HG02852 (cell line): Measurements from ENCODE around the gene RASGEF1C.
"Not testable (repeated sequence)": the region's sequence is repeated elsewhere in the genome, so short reads cannot be mapped to it uniquely, and the experiment has no call there.

ENCODE experiments used
- ATAC-seq: cut with Tn5 transposase; IDR thresholded peaks from one replicate; pipeline ENCODE4 v1.9.1; 2021; ENCODE audit warnings: mild to moderate bottlenecking, moderate library complexity; ENCODE audit not compliant: unreplicated experiment

The RASGEF1C gene

DNA sequence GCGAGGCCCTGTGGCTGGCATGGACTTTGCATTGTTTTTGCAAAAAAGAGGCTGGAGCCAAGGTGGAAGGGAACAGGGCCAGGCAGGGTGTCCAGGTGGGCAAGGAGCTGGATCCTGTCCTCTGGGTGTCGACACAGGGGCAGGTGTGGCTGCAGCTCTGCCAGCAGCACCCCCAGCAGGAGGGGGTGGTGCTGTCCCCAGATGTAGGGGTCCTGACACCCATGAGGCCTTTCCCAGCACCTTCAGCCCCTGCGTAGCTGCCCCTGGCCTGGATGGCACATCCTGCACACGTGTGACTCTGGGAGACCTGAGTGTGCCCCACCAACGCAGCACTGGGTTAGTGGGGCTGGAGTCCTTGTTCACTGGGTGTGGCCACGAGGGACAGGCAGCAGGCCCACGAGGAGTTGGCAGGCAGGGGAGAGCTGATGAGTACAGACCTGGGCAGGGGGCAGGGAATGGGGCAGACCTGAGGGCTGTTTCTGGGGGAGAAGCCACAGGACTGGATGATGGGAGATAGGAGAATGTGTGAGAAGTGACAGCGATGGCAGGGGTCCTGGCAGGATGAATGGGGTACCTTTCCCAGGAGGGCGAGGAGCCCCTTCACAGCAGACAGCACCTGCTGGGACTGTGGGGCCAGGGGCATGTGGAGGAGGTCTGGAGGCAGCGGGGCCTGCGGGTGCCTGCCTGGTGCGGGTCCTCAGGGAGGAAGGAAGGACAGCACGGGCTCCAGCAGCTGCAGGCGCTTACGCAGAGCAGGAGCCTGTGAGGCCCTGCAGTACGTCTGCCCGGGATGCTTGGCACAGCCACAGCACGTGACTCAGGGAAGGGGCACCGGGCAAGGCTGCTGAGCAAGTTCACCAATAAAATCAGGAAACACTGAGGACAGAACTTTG is 3.6 kb upstream of the RASGEF1C start:
- ATAC-seq: no peak

DNA sequence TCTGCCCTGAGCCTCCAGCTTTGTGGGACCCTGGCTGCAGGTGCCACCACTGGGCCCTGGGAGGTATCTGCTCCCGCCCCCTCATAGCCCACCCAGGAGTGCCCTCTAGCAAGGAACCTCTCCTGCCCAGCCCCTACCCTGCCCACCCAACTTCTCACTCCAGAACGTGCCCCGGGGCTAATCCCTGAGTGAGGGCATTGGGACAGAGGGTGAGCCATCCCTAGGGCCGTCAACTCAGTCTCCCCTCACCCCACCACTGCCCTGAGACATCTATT is 2.7 kb upstream of the RASGEF1C start:
- no peak for ATAC-seq

DNA sequence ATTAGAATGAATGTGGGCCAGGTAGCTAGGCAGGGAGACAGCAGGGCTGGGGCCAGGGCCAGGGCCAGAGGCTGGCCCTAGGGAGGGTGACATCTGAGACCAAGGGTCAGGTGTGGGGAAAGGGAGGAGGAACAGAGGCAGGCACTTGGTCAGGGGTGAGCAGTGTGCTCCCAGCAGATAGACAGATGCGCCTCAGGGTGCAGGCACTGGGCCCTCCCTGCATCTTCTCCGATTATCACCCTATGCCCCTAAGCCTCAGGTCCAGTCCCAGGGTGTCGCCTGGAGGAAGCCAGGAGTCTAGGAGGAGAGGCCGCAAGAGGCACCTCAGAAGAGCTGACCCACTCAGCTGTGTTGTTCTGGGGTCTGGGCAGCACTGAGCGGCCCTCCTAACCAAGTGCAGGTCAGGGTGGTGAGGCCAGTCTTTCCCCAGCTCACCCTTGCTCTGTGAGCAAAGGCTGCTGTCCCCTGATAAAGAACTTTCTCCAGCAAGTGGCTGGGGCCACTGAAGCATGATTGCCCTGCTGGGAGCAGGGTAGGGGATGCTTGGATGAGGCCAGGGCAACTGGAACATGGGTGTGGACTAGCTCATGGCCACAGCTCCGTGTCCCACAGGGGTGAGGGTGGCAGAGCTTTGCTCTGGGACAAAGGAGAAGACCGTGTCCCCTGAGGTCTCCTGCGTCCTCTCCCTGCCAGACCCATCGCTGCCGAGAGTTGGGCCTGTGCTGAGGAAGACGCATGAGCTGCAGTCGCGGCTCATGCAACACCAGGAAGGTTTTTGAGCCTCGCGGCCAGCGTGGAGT is 2.1 kb upstream of the RASGEF1C start:
- no peak for ATAC-seq

DNA sequence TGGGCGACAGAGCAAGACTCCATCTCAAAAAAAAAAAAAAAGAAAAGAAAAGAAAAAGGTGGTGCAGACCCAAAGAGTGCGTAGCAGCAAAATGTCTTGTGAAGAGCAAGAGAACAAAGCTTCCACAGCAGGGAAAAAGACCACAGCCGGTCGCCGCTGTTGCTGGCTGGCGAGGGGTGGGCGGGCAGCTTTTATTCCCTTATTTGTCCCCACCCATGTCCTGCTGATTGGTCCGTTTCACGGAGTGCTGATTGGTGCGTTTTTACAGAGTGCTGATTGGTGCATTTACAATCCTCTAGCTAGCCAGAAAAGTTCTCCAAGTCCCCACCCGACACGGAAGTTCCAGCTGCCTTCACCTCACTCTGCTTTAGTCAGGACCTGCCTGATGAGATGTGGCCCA is 1.1 kb upstream of the RASGEF1C start:
- not testable (repeated sequence) for ATAC-seq

DNA sequence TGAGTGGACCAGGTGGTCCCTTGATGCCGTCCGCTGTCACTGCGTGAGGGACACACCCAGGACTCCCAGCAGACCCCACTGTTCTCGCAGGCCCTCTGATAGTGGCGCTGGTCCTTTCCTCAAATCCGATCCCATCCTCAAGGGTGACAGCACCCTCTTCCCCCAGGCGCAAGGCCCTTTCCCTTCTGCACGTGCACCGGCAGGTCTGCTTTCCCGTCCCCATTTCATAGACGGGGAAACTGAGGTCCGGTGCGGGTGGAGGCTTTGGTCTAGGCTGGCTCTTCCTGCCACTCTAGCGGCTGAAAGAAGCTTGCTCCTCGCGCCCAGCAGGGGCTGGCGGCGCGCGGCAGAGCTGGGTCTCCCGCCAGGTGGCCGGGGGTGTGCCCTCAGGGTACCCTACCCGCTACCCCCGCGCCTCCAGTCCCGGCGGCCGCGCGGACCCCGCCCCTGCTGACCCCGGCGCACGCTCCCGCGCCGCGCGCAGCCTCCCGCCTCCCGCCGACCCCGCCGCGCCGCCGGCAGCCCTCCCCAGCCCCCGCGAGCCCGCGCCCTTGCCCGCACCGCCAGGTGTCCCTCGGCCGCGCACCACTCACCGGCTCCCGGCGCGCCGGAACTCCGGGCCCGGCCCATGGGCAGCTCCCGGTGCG is 453 bp downstream of the RASGEF1C start:
- peak; percentile 31 for ATAC-seq

DNA sequence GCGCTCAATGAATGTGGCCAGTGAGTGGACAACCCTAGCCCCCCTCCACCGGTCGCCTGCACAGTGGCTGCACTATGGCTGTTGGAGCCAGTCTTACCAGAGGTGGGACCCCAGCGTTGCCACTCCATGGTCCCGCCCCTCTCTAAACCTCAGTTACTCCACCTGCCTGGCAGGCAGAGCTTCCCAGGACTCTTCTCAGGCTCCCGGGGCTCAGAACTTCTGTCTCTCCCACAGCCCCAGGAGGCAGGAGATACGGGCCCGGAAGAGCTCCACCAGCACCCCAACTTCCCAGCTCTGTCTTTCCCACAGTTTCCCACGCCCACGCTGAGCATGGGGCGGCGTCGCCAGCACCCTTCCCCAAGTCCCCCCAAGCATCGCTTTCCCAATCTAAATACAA is 975 bp downstream of the RASGEF1C start:
- no peak for ATAC-seq

- no peak for ATAC-seq
These were observed 1.4 kb downstream of the RASGEF1C start for GRCh38 chr5:180207593-180207992.

GRCh38 chr5:180206993-180207392 is 2.0 kb downstream of the RASGEF1C start:
- no peak for ATAC-seq

DNA sequence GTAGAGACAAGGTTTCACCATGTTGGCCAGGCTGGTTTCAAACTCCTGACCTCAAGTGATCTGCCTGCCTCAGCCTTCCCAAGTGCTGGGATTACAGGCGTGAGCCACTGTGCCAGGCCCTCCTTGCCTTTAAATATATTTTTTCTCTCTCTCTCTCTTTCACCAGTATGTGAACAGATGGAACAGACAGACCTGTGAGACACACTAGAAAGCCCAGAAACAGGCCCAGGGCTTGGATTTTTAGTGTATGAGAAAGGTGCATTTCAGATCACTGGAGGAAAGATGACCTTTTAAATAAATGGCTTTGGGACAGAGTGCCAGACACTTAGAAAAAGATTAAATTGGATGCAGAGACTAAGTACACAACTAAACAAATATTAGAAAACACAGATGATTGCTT is 3.1 kb downstream of the RASGEF1C start:
- ATAC-seq: no peak

DNA sequence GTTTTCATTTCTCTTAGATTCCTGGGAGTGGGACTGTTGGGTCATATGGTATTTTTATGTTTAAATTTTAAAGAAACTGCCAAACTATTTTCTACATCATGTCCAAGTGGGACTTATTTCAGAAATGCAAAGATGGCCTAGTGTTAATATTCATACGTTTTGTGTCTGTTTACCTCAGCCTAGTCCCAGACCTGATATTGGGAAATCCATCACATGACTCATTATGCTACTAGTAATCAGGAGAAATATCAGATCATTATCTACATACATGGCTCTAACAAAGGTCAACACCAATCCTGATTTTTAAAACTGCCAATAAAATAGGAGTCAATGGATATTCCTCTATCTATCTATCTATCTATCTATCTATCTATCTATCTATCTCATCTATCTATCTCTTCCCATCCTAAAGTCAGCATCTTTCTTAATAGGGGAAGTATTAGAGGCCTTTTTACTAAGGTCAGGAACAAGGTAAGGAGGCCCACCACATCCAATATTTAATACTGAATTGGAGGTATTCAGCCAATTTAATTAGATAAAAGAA is 4.7 kb downstream of the RASGEF1C start:
- no peak for ATAC-seq

GRCh38 chr5:180202939-180203573 is 6.0 kb downstream of the RASGEF1C start:
- no peak for ATAC-seq

DNA sequence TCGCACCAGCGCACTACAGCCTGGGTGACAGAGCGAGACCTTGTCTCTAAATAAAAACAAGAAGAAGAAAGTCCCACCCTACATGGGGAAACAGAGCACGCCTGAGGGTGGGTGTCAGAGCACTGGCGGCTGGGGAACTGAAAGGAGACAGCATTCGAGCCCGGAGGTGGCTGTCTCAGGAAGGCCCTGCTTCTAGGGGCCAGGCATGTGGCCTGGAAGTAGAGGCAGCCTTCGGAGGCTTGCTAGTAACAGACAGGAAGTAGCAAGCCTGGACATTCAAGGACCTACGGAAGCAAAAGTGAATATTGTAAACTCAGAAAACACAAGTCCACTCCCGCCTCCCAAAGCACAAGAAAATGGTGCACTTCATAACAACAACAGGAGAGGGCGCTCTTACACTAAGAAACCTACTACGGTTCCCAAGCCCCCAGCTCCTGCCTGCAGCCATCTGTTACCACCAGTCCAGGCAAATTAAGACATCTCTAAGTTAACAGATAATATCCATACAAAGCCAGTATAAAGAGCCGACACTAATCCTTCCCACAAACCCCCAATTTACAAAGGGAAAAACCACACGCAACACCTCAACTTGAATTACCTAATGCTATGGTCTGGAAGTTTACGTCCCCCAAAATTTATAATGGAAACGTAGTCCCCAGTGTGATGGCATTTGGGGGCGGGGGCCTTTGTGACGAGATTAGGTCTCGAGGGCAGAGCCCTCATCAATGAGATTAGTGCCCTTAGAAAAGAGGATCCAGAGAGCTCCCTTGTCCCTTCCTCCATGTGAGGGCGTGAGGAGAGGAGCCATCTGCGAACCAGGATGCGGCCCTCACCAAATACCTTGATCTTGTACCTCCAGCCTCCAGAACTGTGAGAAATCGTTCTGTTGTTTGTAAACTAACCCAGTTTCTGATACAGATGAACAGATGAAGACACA is 7.7 kb downstream of the RASGEF1C start:
- ATAC-seq: no peak

GRCh38 chr5:180199390-180199789 is 9.6 kb downstream of the RASGEF1C start:
- ATAC-seq: no peak

DNA sequence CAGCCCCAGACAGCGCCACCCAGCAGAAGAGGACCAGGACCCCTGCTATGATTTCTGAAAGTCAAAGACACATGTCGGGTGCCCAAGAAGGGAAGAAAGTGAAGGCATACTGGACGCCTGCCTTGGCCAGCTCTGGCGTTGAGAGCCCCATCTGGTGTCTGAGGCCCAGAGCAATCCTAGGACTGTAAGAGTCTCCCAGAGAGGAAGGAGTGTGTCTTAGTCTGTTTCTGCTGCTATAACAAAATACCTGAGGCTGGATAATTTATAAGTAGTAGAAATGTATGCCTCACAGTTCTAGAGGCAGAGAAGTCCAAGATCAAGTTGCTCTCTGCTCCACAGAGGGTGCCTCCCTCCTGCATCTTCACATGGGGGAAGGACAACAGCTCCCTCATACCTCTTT is 10.8 kb downstream of the RASGEF1C start:
- ATAC-seq: no peak

- ATAC-seq: no peak
These were observed 11.9 kb downstream of the RASGEF1C start for GRCh38 chr5:180197016-180197702.

DNA sequence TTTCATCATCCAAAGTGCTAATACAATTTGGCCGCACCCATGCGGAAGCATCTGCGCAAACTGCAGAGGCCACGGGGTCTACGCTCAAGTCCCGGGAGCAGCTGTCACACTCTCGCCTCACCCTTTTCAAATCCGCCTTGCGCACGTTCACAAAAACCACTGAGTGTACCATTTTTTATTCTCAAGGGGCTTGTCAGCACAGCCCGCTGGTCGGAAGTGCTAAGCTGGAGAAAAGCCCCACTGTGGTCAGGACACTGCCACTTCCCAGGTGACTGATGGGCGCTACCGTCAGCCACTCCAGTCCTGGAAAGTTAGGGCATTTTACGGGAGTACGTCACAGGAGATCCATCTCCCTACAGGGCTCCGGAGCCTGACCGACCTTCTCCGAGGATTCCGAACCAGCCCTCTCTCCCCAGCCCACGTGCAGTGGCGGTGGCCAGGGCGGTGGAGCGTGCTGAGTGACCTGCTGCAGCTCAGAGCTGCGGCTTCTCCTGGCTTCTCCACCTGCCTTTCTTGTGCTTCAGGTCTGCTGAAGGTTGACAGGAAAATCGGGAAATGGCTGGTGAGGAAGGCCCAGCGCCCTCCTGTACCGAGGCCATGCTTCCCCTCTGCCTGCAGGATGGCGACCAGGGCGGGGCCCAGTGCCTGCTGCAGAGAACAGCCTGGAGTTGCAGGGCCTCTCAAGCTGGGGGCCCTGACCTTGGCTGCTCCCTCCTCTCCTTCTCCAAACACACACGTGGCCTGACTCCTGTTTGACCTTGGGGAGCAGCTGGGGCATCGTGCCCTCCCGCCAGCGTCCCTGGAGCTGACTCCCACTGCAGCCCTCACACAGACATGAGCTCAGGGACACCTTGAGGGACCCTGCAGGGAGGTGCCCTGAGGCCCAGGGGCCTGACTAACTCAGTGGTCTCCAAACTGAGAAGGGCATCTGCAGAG is 14.3 kb downstream of the RASGEF1C start:
- no peak for ATAC-seq

GRCh38 chr5:180193749-180194375 is 15.1 kb downstream of the RASGEF1C start:
- ATAC-seq: no peak

DNA sequence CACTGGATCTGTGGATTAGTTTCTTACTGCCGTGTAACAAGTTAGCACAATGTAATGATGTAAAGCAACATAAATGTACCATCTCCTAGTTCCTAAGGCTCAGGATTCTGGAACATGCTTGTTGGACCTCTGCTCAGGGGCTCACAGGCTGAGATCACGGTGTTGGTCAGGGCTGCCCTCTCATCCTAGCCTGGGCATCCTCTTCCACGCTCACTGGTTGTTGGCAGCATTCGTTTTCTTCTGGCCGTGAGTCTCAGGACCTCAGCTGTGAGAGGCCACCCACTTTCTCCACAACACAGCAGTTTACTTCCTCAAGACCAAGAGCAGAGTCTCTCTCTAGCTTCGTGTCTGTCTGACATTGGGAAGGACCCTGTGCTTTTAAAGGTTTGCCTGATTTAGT is 17.3 kb downstream of the RASGEF1C start:
- no peak for ATAC-seq
